GM23338 (cell line): ENCODE results near the gene INHA. TPM values are rescaled to one million over a fixed set of nuclear protein-coding genes. Genes with fewer than 3 reads are reported as not detected.

Source experiments
- ATAC-seq: fragments of 200-7000 bp; cut with Tn5 transposase; 3 replicates; pipeline ENCODE4 v1.9.1; 2020
- DNase-seq: peaks from one replicate; pipeline ENCODE4 v3.0.0-alpha.2; 2015; ENCODE audit warnings: low spot score
- H2AFZ ChIP-seq: fragments of 200-600 bp; sonication (generic); 2 replicates; pipeline ENCODE4 v1.8.0; 2016; ENCODE audit warnings: antibody characterized with exemption, mild to moderate bottlenecking, moderate library complexity
- H3F3A ChIP-seq: fragments of 200-600 bp; sonication (generic); replicated peaks from 2 replicates; pipeline ENCODE4 v1.8.0; 2017; ENCODE audit warnings: antibody characterized with exemption, mixed run types, low read depth
- H3K27ac ChIP-seq: fragments of 200-600 bp; sonication (generic); 2 replicates; pipeline ENCODE4 v1.6.1; 2016; ENCODE audit warnings: low read depth
- H3K27me3 ChIP-seq: fragments of 200-600 bp; sonication (generic); 2 replicates; pipeline ENCODE4 v1.8.0; 2016; ENCODE audit warnings: mild to moderate bottlenecking, mixed run types, moderate library complexity; ENCODE audit not compliant: insufficient read depth
- H3K36me3 ChIP-seq: fragments of 200-600 bp; sonication (generic); 2 replicates; pipeline ENCODE4 v1.8.0; 2016; ENCODE audit warnings: mild to moderate bottlenecking; ENCODE audit not compliant: insufficient read depth
- H3K4me1 ChIP-seq: fragments of 200-600 bp; sonication (generic); 2 replicates; pipeline ENCODE4 v1.8.0; 2016; ENCODE audit warnings: mild to moderate bottlenecking, moderate library complexity; ENCODE audit not compliant: insufficient read depth
- H3K4me2 ChIP-seq: fragments of 200-600 bp; sonication (generic); 2 replicates; pipeline ENCODE4 v1.7.1; 2017; ENCODE audit warnings: mixed run types
- H3K4me3 ChIP-seq: fragments of 200-600 bp; sonication (generic); 2 replicates; pipeline ENCODE4 v1.6.1; 2016; ENCODE audit warnings: mixed run types
- H3K79me2 ChIP-seq: fragments of 200-600 bp; sonication (generic); replicated peaks from 2 replicates; pipeline ENCODE4 v1.8.0; 2017; ENCODE audit warnings: mild to moderate bottlenecking; ENCODE audit not compliant: insufficient read depth
- H3K9me2 ChIP-seq: fragments of 200-600 bp; sonication (generic); 2 replicates; pipeline ENCODE4 v1.8.0; 2017; ENCODE audit not compliant: insufficient read depth
- H4K20me1 ChIP-seq: fragments of 200-600 bp; sonication (generic); replicated peaks from 2 replicates; pipeline ENCODE4 v1.8.0; 2017; ENCODE audit warnings: mild to moderate bottlenecking; ENCODE audit not compliant: insufficient read depth
- H3K27ac Mint-ChIP-seq: 2 replicates; pipeline ENCODE4 v1.8.0; 2020; ENCODE audit warnings: inconsistent platforms, mild to moderate bottlenecking, moderate library complexity, mixed read lengths
- H3K27me3 Mint-ChIP-seq: 3 replicates; pipeline ENCODE4 v1.8.0; 2022; ENCODE audit warnings: low read depth, mild to moderate bottlenecking, moderate library complexity, mixed read lengths, inconsistent platforms; ENCODE audit not compliant: insufficient read depth, poor library complexity
- H3K36me3 Mint-ChIP-seq: 3 replicates; pipeline ENCODE4 v1.8.0; 2021; ENCODE audit warnings: low read depth, mild to moderate bottlenecking, inconsistent platforms, moderate library complexity, mixed read lengths
- H3K4me1 Mint-ChIP-seq: 3 replicates; pipeline ENCODE4 v1.8.0; 2020; ENCODE audit warnings: mild to moderate bottlenecking, inconsistent platforms, mixed read lengths
- H3K4me3 Mint-ChIP-seq: 3 replicates; pipeline ENCODE4 v1.8.0; 2021; ENCODE audit warnings: moderate library complexity, mild to moderate bottlenecking, inconsistent platforms, mixed read lengths
- H3K9me3 Mint-ChIP-seq: 3 replicates; pipeline ENCODE4 v1.8.0; 2020; ENCODE audit warnings: moderate library complexity, mild to moderate bottlenecking, inconsistent platforms, mixed read lengths
- ETS1 ChIP-seq: IDR thresholded peaks from 2 replicates; pipeline ENCODE4 v1.6.1; 2016; ENCODE audit warnings: antibody characterized with exemption
- EZH2 ChIP-seq: fragments of 200-600 bp; sonication (generic); IDR thresholded peaks from one replicate; pipeline ENCODE4 v1.8.0; 2017; ENCODE audit warnings: antibody characterized with exemption, mild to moderate bottlenecking, low read depth; ENCODE audit not compliant: unreplicated experiment
- NANOG ChIP-seq: IDR thresholded peaks from 2 replicates; pipeline ENCODE4 v1.6.1; 2016; ENCODE audit warnings: antibody characterized with exemption, borderline replicate concordance
- ZNF462 ChIP-seq: fragments of 250-450 bp; sonication (Bioruptor Pico); IDR thresholded peaks from 2 replicates; pipeline ENCODE4 v1.5.0; 2020; ENCODE audit warnings: mild to moderate bottlenecking, moderate library complexity
- polyA plus RNA-seq: library from polyadenylated mRNA; unstranded; fragments of >200 nt; fragmentation: Nextera tagmentation; extraction: Ambion mirVana; gene quantifications from 2 replicates; pipeline ENCODE4 v1.2.1, GENCODE V29; 2016
- total RNA-seq: library from RNA; depleted of rRNA; stranded (reverse); fragments of >200 nt; shearing (Covaris generic); gene quantifications from 2 replicates; pipeline ENCODE4 v1.2.3, GENCODE V29; 2014

The INHA gene
- total and polyA plus RNA-seq, 2 experiments from 2014 or later: 1.5 to 1.6 TPM

GRCh38 chr2:219537657-219538488 lies 34.2 kb upstream of the INHA start (continued):
- TF ChIP-seq ETS1: no peak

- peaks cover 19% of the 10 kb centered on the region; the same call in 1 of the 2 replicates for H3F3A ChIP-seq
- H3K79me2 ChIP-seq: peaks cover 14% of the 10 kb centered on the region
- H4K20me1 ChIP-seq: peaks cover 18% of the 10 kb centered on the region
- peaks cover 6% of the 10 kb centered on the region; the same call in 1 of the 2 replicates for H3K27me3 ChIP-seq
- ATAC-seq: peak; percentile 2
- peaks cover 36% of the 10 kb centered on the region for H3K4me1 Mint-ChIP-seq
- TF ChIP-seq NANOG (no peak), EZH2 (no peak), ZNF462 (CRISPR knock-in tag) (no peak)
- DNase-seq: no peak
- H3K4me3 ChIP-seq: peak overlapping the region; percentile 17; the same call in 1 of the 2 replicates
- H3K4me1 ChIP-seq: peaks cover 29% of the 10 kb centered on the region
- 0 out of 2 replicates have a peak overlapping the region, but pooled peaks have one; percentile 55 for H3K27ac ChIP-seq
- H2AFZ ChIP-seq: no peak overlapping the region
- peak overlapping the region; percentile 69; the same call in 1 of the 2 replicates for H3K4me2 ChIP-seq
- no peak overlapping the region; the same call in 1 of the 2 replicates for H3K27ac Mint-ChIP-seq
- no peaks in the 10 kb centered on the region; the same call in 2 of the 3 replicates for H3K9me3 Mint-ChIP-seq
- no peak overlapping the region; the same call in 2 of the 3 replicates for H3K4me3 Mint-ChIP-seq
- H3K36me3 ChIP-seq: peaks cover 9% of the 10 kb centered on the region
- no peaks in the 10 kb centered on the region for H3K9me2 ChIP-seq
- peaks cover 30% of the 10 kb centered on the region for H3K27me3 Mint-ChIP-seq
- peaks cover 30% of the 10 kb centered on the region for H3K36me3 Mint-ChIP-seq
Measured at GRCh38 chr2:219538504-219538951, 33.6 kb upstream of the INHA start.
